GM12801 (cell line): ENCODE measurements around the gene IDI2.

Experiments used
- CTCF ChIP-seq: IDR thresholded peaks from one replicate; pipeline ENCODE4 v1.5.1; 2011; ENCODE audit warnings: control low read depth; ENCODE audit not compliant: insufficient read length; ENCODE audit errors: extremely low read depth

Gene IDI2

GRCh38 chr10:1015688-1016087 lies 10.0 kb downstream of the IDI2 start:
- no peak for TF ChIP-seq CTCF

GRCh38 chr10:1011696-1012095 lies 14.0 kb downstream of the IDI2 start:
- TF ChIP-seq CTCF, result no peak

GRCh38 chr10:1010703-1011102 lies 15.0 kb downstream of the IDI2 start:
- no peak for TF ChIP-seq CTCF

- TF ChIP-seq CTCF, result no peak
Measured at GRCh38 chr10:1009071-1009494, 16.6 kb downstream of the IDI2 start.

GRCh38 chr10:1007583-1007982 lies 18.1 kb downstream of the IDI2 start:
- TF ChIP-seq CTCF, result no peak

GRCh38 chr10:1006573-1006972 lies 19.1 kb downstream of the IDI2 start:
- no peak for TF ChIP-seq CTCF

GRCh38 chr10:1003884-1004670 lies 21.6 kb downstream of the IDI2 start:
- no peak for TF ChIP-seq CTCF
